HEK293 (cell line): ENCODE results near the gene CSAG1.

Experiments used
- FEZF1 ChIP-seq: fragments of 450-650 bp; formaldehyde crosslinking; IDR thresholded peaks from 2 replicates; pipeline ENCODE4 v1.5.1; 2016; ENCODE audit warnings: missing biosample characterization, missing genetic modification characterization
- GLI4 ChIP-seq: fragments of 450-650 bp; formaldehyde crosslinking; IDR thresholded peaks from 2 replicates; pipeline ENCODE4 v1.5.1; 2016; ENCODE audit warnings: missing biosample characterization, missing genetic modification characterization
- RBAK ChIP-seq: fragments of 450-650 bp; formaldehyde crosslinking; IDR thresholded peaks from 2 replicates; pipeline ENCODE4 v1.5.1; 2016; ENCODE audit warnings: missing biosample characterization, missing genetic modification characterization
- SP2 ChIP-seq: fragments of 450-650 bp; formaldehyde crosslinking; IDR thresholded peaks from 2 replicates; pipeline ENCODE4 v1.5.1; 2016; ENCODE audit warnings: missing biosample characterization, missing genetic modification characterization
- ZNF266 ChIP-seq: fragments of 450-650 bp; formaldehyde crosslinking; IDR thresholded peaks from 2 replicates; pipeline ENCODE4 v1.5.1; 2016; ENCODE audit warnings: missing biosample characterization, missing genetic modification characterization, low read depth
- ZNF292 ChIP-seq: fragments of 450-650 bp; formaldehyde crosslinking; IDR thresholded peaks from 2 replicates; pipeline ENCODE4 v1.5.1; 2016; ENCODE audit warnings: low read depth, missing biosample characterization, missing genetic modification characterization, borderline replicate concordance
- ZNF560 ChIP-seq: fragments of 450-650 bp; formaldehyde crosslinking; IDR thresholded peaks from 2 replicates; pipeline ENCODE4 v1.5.1; 2017; ENCODE audit warnings: missing biosample characterization, missing genetic modification characterization, borderline replicate concordance
- ZNF701 ChIP-seq: fragments of 450-650 bp; formaldehyde crosslinking; IDR thresholded peaks from 2 replicates; pipeline ENCODE4 v1.5.1; 2016; ENCODE audit warnings: missing biosample characterization, missing genetic modification characterization
- ZNF792 ChIP-seq: fragments of 450-650 bp; formaldehyde crosslinking; IDR thresholded peaks from 2 replicates; pipeline ENCODE4 v1.5.1; 2016; ENCODE audit warnings: missing biosample characterization, missing genetic modification characterization
- ZNF837 ChIP-seq: fragments of 450-650 bp; formaldehyde crosslinking; IDR thresholded peaks from 2 replicates; pipeline ENCODE4 v1.5.1; 2016; ENCODE audit warnings: missing biosample characterization, missing genetic modification characterization
- TF ChIP-seq, protein P1 (sequence below): fragments of 450-650 bp; formaldehyde crosslinking; IDR thresholded peaks from 2 replicates; pipeline ENCODE4 v1.5.1; 2016; ENCODE audit warnings: missing biosample characterization, missing genetic modification characterization

DNA sequence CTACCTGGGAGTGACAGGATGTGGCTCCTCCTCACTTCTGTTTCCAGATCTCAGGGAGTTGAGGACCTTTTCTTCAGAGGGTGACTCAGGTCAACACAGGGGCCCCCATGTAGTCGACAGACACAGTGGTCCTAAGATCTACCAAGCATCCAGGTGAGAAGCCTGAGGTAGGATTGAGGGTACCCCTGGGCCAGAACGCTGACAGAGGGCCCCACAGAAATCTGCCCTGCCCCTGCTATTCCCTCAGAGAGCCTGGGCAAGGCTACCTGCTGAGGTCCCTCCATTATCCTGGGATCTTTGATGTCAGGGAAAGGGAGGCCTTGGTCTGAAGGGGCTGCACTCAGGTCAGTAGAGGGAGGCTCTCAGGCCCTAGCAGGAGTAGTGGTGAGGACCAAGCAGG lies 1.6 kb upstream of the CSAG1 start:
- TF ChIP-seq ZNF560 (tag by site-specific recombination) (no peak), ZNF266 (no peak), GLI4 (tag by site-specific recombination) (no peak), ZNF837 (tag by site-specific recombination) (no peak), RBAK (tag by site-specific recombination) (no peak), ZNF792 (tag by site-specific recombination) (no peak), ZNF292 (tag by site-specific recombination) (no peak), ZNF701 (tag by site-specific recombination) (no peak), FEZF1 (tag by site-specific recombination) (no peak), SP2 (tag by site-specific recombination) (no peak)
- TF ChIP-seq, protein P1, sequence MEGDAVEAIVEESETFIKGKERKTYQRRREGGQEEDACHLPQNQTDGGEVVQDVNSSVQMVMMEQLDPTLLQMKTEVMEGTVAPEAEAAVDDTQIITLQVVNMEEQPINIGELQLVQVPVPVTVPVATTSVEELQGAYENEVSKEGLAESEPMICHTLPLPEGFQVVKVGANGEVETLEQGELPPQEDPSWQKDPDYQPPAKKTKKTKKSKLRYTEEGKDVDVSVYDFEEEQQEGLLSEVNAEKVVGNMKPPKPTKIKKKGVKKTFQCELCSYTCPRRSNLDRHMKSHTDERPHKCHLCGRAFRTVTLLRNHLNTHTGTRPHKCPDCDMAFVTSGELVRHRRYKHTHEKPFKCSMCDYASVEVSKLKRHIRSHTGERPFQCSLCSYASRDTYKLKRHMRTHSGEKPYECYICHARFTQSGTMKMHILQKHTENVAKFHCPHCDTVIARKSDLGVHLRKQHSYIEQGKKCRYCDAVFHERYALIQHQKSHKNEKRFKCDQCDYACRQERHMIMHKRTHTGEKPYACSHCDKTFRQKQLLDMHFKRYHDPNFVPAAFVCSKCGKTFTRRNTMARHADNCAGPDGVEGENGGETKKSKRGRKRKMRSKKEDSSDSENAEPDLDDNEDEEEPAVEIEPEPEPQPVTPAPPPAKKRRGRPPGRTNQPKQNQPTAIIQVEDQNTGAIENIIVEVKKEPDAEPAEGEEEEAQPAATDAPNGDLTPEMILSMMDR (tag by site-specific recombination) = no peak
